GM18868 (cell line): Measurements from ENCODE around the gene RECQL5.

Source experiments
- ATAC-seq: cut with Tn5 transposase; IDR thresholded peaks from one replicate; pipeline ENCODE4 v1.9.1; 2021; ENCODE audit warnings: mild to moderate bottlenecking, moderate library complexity; ENCODE audit not compliant: unreplicated experiment

The RECQL5 gene

GRCh38 chr17:75634754-75635609 is 32.0 kb downstream of the RECQL5 start:
- no peak for ATAC-seq

- ATAC-seq: no peak
Measured at GRCh38 chr17:75634376-75634740, 32.6 kb downstream of the RECQL5 start.

DNA sequence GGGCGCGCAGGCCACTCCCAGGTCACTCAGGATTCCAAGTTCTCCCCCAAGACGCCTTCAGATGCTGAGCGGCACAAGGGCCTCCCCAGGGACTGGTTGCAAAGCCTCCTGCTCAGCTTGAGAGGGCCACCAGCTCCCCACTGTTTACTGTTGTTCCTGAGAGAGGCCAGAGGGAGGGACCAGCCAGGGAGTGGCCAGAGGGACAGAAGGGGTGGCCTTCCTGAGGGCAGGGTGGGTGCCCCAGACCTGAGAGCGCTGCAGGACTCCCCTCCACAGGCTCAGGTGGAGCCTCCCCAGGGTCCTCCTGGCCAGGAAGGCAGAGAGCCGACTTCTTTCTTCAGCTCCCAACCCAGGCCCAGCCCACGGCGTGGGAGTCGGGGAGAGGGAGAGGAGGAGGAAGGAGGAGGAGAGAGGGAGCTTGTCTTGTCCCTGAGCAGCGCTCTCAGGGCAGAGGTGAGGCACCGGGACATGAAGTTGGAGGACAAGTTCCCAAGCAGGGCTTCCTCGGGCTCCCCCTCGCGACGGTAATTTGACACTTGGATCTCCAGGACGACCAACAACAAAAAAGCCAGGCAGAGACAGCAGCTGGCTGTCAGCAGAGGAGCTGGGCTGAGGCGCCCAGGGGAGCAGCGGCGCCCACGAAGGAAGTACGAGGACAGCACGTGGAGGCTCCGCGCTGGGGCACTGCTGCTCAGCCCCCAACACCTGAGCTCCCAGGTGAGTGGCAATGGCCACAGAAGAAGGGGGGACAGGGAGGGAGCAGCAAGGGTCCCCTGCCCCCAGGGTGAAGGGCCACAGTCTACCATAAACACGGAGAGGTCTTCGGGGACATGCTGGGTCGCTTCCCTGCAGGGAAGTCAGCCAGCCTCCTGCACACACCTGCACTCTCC is 33.2 kb downstream of the RECQL5 start:
- ATAC-seq: no peak

GRCh38 chr17:75632863-75633485 is 34.0 kb downstream of the RECQL5 start, which contains the start of gene SMIM5:
Gene SMIM5 (plus strand): TSS chr17:75633434. CDS start chr17:75640202, 6,768 bp downstream.
- no peak for ATAC-seq

- no peak for ATAC-seq
Measured at GRCh38 chr17:75632428-75632827, 34.5 kb downstream of the RECQL5 start.

DNA sequence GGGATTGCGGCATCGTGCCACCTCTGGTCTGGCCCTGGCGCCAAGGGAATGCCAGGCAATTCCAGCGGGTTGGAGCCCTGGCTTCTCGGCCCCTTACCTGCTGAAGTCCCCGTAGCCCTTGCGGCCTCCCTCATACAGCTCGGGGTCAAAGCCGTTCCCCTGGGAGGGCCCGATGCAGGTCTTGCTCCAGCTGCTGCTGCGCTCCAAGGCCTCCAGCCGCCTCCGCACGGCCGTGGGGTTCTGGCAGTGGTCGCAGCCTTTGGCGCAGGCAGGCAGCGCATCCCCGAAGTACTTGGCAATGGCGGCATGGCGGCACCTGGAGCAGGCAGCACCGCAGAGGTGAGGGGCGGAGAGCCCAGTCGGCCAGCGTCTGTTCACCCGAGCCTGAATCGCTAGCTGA is 35.6 kb downstream of the RECQL5 start:
- no peak for ATAC-seq

GRCh38 chr17:75630071-75630917 is 36.7 kb downstream of the RECQL5 start:
- ATAC-seq: no peak

DNA sequence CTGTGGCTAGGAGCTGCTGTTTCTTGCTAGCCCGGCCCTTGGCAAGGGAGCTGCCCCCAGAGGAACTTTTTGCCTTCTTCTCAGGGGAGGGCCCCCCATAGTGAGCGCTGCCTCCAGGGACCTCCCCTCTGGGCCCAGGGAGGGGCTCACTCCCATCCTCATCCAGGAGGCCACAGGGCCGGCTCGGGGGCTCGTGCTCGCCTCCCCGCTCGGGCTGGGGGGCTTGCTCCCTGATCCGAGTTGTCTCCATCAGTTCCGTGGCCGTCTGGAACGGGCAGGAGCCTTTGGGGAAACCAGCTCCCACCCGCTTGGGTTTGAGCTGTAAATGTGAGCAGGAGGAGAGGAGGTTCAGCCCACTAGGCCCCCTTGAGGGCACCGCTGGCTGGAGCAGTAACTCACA is 37.8 kb downstream of the RECQL5 start:
- ATAC-seq: no peak

DNA sequence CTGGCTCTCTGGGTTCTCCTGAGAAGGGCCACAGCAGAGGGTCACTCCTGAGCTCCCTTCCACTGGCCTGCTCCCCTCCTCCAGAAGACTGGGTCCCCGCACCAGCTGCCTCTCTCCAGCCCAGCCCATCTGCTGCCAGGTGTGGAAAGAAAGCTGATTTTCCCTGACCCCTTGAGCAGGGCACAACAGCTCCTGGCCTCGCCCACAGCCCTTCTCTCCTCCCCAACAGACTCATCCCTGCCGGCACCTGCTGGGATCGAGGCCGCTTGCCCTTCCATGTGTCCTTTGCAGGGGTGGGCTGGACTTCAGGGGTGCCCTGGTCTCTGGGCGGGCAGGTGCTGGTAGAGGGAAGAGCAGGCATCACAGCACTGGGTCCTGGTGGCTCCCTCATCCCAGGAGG is 38.5 kb downstream of the RECQL5 start:
- ATAC-seq: no peak

GRCh38 chr17:75627094-75627493 is 39.9 kb downstream of the RECQL5 start:
- no peak for ATAC-seq

- no peak for ATAC-seq
Measured at GRCh38 chr17:75626496-75627038, 40.4 kb downstream of the RECQL5 start.

DNA sequence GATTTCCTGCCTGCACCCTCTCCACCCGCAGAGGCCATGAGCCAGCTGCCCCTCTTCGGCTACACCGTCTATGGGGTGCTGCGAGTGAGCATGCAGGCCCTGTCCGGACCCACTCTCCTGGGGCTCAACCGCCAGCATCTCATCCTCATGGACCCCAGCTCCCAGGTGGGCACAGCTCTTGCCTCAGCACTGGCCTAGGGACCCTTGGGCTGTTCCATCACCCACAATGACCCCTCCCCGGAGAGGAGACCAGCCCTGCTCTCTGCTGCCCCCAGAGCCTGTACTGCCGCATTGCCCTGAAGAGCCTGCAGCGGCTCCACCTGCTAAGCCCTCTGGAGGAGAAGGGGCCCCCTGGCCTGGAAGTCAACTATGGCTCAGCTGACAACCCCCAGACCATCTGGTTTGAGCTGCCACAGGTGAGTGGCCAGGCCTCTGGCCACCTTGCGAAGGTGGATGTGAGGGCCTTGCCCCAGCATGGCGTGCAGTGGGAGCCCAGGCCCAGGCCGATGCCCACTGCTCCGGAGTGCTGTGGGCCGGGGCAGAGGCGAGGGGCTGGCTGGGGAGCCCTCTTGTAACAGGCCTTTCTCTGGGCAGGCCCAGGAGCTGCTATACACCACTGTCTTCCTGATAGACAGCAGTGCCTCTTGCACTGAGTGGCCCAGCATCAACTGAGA is 41.0 kb downstream of the RECQL5 start:
- ATAC-seq: no peak

- ATAC-seq: no peak
Measured at GRCh38 chr17:75624714-75625345, 42.1 kb downstream of the RECQL5 start.

DNA sequence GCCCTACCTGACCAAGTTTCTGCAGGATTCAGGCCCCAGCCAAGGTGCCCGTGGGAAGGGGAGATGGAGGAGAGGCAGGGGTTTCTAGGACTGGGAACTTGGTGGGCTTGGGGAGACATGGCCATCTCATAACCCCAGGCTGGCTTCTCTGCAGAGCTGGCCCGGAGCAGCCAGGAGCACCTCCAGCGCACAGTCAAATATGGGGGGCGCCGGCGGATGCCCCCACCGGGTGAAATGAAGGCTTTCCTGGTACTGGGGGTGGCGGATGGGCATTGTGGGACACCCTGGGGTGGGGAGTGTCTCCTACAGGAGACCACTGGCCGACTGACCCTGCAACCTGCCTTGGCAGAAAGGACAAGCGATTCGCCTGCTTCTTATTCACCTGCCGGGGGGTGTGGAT is 42.9 kb downstream of the RECQL5 start:
- ATAC-seq: no peak

DNA sequence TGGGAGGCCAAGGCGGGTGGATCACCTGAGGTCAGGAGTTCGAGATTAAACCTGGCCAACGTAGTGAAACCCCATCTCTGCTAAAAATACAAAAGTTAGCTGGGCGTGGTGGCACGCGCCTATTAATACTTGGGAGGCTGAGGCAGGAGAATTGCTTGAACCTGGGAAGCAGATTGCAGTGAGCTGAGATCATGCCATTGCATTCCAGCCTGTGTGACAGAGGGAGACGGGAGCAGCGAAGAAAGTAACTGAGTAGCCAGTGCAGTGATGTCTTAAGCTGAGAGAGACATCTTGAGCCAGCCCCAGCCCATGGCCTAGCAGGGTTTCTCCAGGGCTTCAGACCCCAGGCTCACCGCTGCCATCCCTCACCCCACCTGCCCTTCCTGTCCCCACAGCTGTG is 43.6 kb downstream of the RECQL5 start:
- no peak for ATAC-seq

GRCh38 chr17:75622771-75623273 is 44.1 kb downstream of the RECQL5 start:
- ATAC-seq: no peak

DNA sequence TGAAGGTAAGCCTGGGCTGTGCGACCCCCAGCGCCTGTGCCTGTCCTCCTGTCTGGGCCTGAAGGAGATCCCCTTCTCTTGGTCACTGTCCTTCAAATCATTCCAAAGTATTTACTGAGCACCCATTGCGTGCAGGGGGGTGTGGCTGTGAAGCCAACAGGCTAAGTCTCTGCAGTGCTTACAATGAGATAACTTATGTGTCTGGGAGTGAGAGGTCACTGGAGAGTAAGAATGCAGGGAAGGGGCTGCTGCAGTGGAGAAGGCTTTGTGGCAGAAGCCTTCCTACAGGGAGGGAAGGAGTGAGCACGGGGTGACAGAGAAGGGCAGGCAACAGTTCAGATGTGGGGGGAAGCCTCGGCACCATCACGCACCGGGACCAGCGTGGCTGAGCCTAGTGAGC is 44.9 kb downstream of the RECQL5 start:
- ATAC-seq: no peak

- ATAC-seq: no peak
Measured at GRCh38 chr17:75621489-75621888, 45.5 kb downstream of the RECQL5 start.
